MCF 10A (cell line): ENCODE results near the gene PTPRCAP. TPM values are rescaled to one million over a fixed set of nuclear protein-coding genes. Genes with fewer than 3 reads are reported as not detected.

ENCODE experiments used
- BruUV-seq: library from RNA; stranded (reverse); fragments of 400-500 nt; replicated peaks from 2 replicates; lab custom pipeline; 2021; lab: Mats Ljungman, UMichigan
- CTCF ChIA-PET: fragments of 300-600 bp; sonication (Branson Sonifier 250); formaldehyde crosslinking; extraction: SDS; loops from one replicate; lab custom pipeline; 2021; ENCODE audit warnings: antibody characterized with exemption, inconsistent platforms; lab: Yijun Ruan, JAX
- POLR2A ChIA-PET: fragments of 300-600, 350-650 bp; sonication (Branson Sonifier 250); formaldehyde crosslinking; extraction: SDS; loops from one replicate; lab custom pipeline; 2020; ENCODE audit warnings: antibody characterized with exemption, inconsistent platforms; lab: Yijun Ruan, JAX
- DNase-seq: peaks from one replicate; pipeline ENCODE4 v3.0.0-alpha.2; 2018; ENCODE audit not compliant: unreplicated experiment
- H3K27ac Mint-ChIP-seq: one replicate; pipeline ENCODE4 v1.8.0; 2022; ENCODE audit warnings: mild to moderate bottlenecking, low read depth, mixed read lengths; ENCODE audit not compliant: unreplicated experiment
- H3K27me3 Mint-ChIP-seq: one replicate; pipeline ENCODE4 v1.8.0; 2022; ENCODE audit warnings: mixed read lengths; ENCODE audit not compliant: insufficient read depth, unreplicated experiment
- H3K36me3 Mint-ChIP-seq: one replicate; pipeline ENCODE4 v1.8.0; 2022; ENCODE audit warnings: mild to moderate bottlenecking, moderate library complexity, mixed read lengths; ENCODE audit not compliant: insufficient read depth, unreplicated experiment
- H3K4me1 Mint-ChIP-seq: one replicate; pipeline ENCODE4 v1.8.0; 2022; ENCODE audit warnings: mixed read lengths; ENCODE audit not compliant: insufficient read depth, unreplicated experiment
- H3K4me3 Mint-ChIP-seq: one replicate; pipeline ENCODE4 v1.8.0; 2022; ENCODE audit warnings: mild to moderate bottlenecking, moderate library complexity, mixed read lengths; ENCODE audit not compliant: unreplicated experiment
- H3K9me3 Mint-ChIP-seq: one replicate; pipeline ENCODE4 v1.8.0; 2022; ENCODE audit warnings: mixed read lengths; ENCODE audit not compliant: unreplicated experiment
- CTCF ChIP-seq: fragments of 200-600 bp; IDR thresholded peaks from one replicate; pipeline ENCODE4 v1.8.0; 2022; ENCODE audit warnings: antibody characterized with exemption, mild to moderate bottlenecking; ENCODE audit not compliant: unreplicated experiment
- intact Hi-C: fragments of 100-400 bp; cut with micrococcal nuclease; formaldehyde crosslinking; loops from 2 replicates; pipeline ENCODE4 v1.14.1; 2022
- total RNA-seq: library from RNA; stranded (reverse); gene quantifications from 2 replicates; pipeline ENCODE4 v1.2.3, GENCODE V29; 2022

The PTPRCAP gene
- total RNA-seq, 1 experiment from 2014 or later = 0.86 TPM

DNA sequence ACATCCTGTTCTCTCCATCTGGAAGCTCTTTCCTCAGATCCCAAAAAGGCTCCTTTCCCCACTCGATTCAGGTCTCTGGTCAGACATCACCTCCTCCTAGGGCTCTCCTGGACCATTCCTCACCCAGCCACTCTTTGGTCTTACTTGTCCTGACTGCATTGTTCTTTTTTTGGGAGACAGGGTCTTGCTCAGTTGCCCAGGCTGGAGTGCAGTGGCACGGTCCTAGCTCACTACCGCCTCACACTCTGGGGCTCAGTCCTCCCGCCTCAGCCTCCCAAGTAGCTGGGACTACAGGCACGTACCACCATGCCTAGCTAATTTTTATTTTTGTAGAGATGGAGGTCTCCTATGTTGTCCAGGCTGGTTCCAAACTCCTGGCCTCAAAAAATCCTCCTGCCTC is 8.0 kb upstream of the PTPRCAP start:
- CTCF ChIA-PET = interaction anchor here (0.5 kb wide), 1 partner anchor 28 kb away, joined by 3 read pairs; no protein-coding TSS in a partner anchor
- no TSS peak for BruUV-seq
- Mint-ChIP-seq H3K9me3 (no peaks in the 10 kb centered on the region), H3K27ac (peak overlapping the region; percentile 5), H3K4me1 (peaks cover 9% of the 10 kb centered on the region), H3K27me3 (no peaks in the 10 kb centered on the region), H3K36me3 (no peaks in the 10 kb centered on the region), H3K4me3 (peak overlapping the region; percentile 24)
- no peak for TF ChIP-seq CTCF
- DNase-seq = no peak
- intact Hi-C loops = no loop called here
- POLR2A ChIA-PET = interaction anchor here (0.7 kb wide), 1 partner anchor 18 kb away, joined by 4 read pairs; the partner anchor contains the start of gene RPS6KB2

DNA sequence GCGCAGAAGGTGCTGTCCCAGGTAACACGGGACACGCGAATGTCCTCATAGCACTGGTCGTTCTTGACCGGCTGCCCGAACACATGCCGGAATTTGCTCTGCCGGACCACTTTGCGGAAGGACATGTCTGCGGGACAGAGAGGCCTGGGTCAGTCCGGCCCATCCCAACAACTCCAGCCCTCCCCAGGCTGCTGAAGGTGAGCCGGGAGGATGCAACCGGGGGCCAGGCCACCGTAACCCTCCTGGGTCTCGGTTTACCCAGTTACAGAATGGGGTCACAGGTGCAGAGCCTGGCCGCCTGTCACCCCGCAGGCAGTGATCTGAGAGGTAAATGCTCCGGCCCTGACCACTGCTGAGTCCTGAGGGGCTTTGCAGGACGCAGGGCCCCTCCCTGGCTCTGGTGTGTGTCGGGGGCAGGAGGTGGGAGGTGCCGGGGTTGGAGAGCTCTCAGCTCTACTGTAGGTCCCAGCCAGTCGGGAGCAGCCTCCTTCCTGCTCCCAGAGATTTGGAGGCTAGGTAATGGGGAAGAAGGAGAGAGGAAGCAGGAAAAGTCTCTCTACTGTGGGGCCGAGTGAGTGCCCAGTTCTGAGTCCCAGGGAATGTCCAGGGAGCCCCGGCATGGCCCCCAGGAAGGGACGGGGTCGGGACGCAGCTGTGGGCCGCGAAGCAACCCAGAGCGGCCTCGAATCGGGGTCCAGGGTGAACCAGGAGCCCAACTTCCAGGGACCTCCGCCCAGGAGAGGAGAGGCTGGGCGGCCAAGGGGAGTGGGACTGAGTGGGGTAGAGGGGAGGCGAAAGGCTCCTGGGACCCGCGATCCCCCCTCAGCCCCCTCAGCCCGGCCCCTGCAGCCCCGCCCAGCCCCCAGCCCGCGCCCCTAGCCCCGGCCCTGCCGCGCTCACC is 5.3 kb upstream of the PTPRCAP start:
- TF ChIP-seq CTCF = no peak
- Mint-ChIP-seq H3K27ac (peak overlapping the region; percentile 63), H3K36me3 (peaks cover 18% of the 10 kb centered on the region), H3K4me3 (peak overlapping the region; percentile 82), H3K9me3 (no peaks in the 10 kb centered on the region), H3K4me1 (peaks cover 17% of the 10 kb centered on the region), H3K27me3 (no peaks in the 10 kb centered on the region)
- no TSS peak for BruUV-seq
- ChIA-PET CTCF (interaction anchor here (1.2 kb wide), 1 partner anchor 22 kb away, joined by 3 read pairs; no protein-coding TSS in a partner anchor), POLR2A (interaction anchor here (0.8 to 2.3 kb wide), 5 partner anchors 14 to 63 kb away, joined by 3 to 13 read pairs (median 3); partner anchors contain the start of genes PITPNM1, RPS6KB2 and TMEM134)
- intact Hi-C loops = loop anchor here (1.0 to 2.0 kb wide), 2 partner anchors 22 to 64 kb away; no protein-coding TSS in a partner anchor
- DNase-seq = no peak

GRCh38 chr11:67441731-67442351 is 4.4 kb upstream of the PTPRCAP start:
- ChIA-PET CTCF (no interaction called here), POLR2A (interaction anchor here (0.7 to 1.3 kb wide), 3 partner anchors 13 to 40 kb away, joined by 3 to 4 read pairs (median 3); partner anchors contain the start of genes PPP1CA and RPS6KB2)
- H3K36me3 Mint-ChIP-seq = peaks cover 22% of the 10 kb centered on the region
- H3K4me1 Mint-ChIP-seq = peaks cover 17% of the 10 kb centered on the region
- peak overlapping the region; percentile 82 for H3K4me3 Mint-ChIP-seq
- intact Hi-C loops = loop anchor here (2.0 kb wide), 1 partner anchor 65 kb away; no protein-coding TSS in a partner anchor
- no peak overlapping the region for H3K27ac Mint-ChIP-seq
- TF ChIP-seq CTCF = no peak
- TSS peak; percentile 32 for BruUV-seq
- no peak for DNase-seq
- H3K9me3 Mint-ChIP-seq = no peaks in the 10 kb centered on the region
- H3K27me3 Mint-ChIP-seq = no peaks in the 10 kb centered on the region
